Measurements from ENCODE around the gene CAMSAP2.

Gene CAMSAP2, protein sequence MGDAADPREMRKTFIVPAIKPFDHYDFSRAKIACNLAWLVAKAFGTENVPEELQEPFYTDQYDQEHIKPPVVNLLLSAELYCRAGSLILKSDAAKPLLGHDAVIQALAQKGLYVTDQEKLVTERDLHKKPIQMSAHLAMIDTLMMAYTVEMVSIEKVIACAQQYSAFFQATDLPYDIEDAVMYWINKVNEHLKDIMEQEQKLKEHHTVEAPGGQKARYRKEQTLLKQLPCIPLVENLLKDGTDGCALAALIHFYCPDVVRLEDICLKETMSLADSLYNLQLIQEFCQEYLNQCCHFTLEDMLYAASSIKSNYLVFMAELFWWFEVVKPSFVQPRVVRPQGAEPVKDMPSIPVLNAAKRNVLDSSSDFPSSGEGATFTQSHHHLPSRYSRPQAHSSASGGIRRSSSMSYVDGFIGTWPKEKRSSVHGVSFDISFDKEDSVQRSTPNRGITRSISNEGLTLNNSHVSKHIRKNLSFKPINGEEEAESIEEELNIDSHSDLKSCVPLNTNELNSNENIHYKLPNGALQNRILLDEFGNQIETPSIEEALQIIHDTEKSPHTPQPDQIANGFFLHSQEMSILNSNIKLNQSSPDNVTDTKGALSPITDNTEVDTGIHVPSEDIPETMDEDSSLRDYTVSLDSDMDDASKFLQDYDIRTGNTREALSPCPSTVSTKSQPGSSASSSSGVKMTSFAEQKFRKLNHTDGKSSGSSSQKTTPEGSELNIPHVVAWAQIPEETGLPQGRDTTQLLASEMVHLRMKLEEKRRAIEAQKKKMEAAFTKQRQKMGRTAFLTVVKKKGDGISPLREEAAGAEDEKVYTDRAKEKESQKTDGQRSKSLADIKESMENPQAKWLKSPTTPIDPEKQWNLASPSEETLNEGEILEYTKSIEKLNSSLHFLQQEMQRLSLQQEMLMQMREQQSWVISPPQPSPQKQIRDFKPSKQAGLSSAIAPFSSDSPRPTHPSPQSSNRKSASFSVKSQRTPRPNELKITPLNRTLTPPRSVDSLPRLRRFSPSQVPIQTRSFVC (N-terminal part only)

DNA sequence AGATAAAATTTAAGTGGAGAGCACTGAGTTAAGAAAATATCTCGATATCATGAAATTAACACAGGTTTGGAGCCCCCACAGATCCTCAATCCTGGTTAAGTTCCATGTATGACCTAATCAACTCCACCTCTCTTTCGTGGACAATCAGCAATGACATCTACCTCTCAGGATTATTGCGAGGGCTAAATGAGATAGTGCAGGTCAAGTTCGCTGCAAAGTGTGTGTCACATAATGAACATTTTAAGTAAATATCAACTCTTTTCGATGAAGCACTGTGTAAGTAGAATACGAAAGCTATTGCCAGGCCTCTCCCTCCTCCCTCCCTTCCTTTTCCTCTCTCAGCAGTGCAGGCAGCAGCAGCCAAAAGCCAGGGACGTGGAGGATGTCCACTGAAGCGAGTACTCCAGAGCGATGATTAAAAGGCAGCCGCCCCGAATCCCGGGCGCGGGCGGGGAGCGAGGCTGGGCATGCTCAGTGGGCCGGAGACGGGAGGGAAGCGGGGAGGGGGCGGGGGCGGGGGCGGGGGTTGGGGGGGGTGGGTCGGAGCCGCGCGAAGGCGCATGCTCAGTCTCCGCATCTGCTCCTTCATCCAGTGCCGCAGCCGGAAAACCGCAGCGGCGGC, at the start of gene CAMSAP2:
Gene CAMSAP2, plus strand, starts transcription at position 567 of the 622 bp plus-strand sequence. CDS start 935 bp downstream, outside the sequence.
- DNase-seq (ENCODE audit: extremely low spot score) = peak; percentile 82
- TF ChIP-seq CTCF (IDR thresholded peaks at IDR 0.05; ENCODE audit: control extremely low read depth, extremely low read depth, low read depth, missing control alignments) = no peak
- POLR2A ChIA-PET = no interaction called here
- CTCF ChIA-PET = interaction anchor here (0.7 to 2.0 kb wide), 10 partner anchors 11 to 151 kb away, joined by 3 to 11 read pairs (median 3); no protein-coding TSS in a partner anchor

DNA sequence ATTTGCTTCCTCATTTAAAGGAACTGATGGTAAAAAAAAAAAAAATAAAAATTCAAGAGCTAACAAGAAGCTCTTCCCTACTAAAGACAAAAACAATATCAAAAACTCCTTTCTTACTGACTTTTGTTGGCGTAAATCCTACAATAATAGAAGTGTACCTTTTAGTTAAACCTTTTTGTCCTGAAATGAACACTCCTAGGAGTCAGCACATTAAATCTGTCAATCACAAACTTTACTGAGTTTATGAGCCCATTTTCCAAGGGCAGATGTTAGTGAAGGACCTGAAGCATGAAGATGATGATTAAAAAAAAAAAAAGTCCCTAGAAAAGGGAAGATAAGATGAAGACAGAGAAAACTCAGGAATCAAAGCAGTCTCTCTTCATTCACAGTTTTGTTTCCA, 46.4 kb upstream of the CAMSAP2 start:
- no peak for TF ChIP-seq CTCF (IDR thresholded peaks at IDR 0.05; ENCODE audit: control extremely low read depth, extremely low read depth, low read depth, missing control alignments)
- ChIA-PET POLR2A (no interaction called here), CTCF (interaction anchor here (1.1 kb wide), 1 partner anchor 150 kb away, joined by 4 read pairs; no protein-coding TSS in a partner anchor)
- DNase-seq (ENCODE audit: extremely low spot score) = no peak

DNA sequence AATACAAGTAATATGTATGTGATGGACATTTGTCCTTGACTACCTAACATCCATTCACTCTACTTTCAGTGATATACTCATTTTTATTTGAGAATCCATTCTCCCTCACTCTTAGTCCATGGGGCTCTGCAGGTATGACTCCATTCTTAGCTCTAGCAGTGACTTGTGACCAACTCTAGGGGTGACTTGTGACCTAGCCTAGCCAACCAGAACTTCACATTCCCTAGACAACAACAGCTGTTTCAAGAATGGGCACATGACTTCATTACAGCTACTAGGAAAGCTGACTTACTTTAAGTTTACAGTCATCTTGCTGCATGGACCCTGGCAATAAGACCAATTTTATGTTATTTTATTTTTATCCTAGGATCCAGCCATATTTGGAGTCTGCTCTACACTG, 45.4 kb upstream of the CAMSAP2 start:
- POLR2A ChIA-PET = no interaction called here
- no peak for TF ChIP-seq CTCF (IDR thresholded peaks at IDR 0.05; ENCODE audit: control extremely low read depth, extremely low read depth, low read depth, missing control alignments)
- no peak for DNase-seq (ENCODE audit: extremely low spot score)
- CTCF ChIA-PET = interaction anchor here (0.8 to 2.3 kb wide), 4 partner anchors 10 to 280 kb away, joined by 3 to 7 read pairs (median 4); no protein-coding TSS in a partner anchor

DNA sequence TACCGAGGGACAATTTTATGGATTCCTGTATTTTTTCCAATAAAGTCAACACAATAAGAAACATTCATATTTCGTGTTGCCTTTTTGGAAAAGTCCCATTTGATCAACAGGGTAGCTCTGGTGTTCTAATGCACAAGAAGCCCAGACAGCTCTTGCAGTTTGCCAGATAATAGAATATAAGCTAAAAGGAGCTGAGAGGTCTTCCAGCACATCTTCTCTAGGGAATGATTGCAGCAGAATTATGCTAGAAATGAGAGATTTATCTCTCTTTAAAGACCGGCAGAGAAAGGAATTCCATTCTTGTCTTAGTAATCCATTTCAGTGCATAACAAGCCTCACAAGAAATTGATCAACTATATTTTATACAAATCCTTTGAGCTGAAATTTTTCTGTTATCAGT, 44.0 kb upstream of the CAMSAP2 start:
- CTCF ChIA-PET = interaction anchor here (0.9 to 2.3 kb wide), 4 partner anchors 10 to 49 kb away, joined by 3 to 7 read pairs (median 3); partner anchors contain the start of gene DDX59
- POLR2A ChIA-PET = no interaction called here
- no peak for TF ChIP-seq CTCF (IDR thresholded peaks at IDR 0.05; ENCODE audit: control extremely low read depth, extremely low read depth, low read depth, missing control alignments)
- no peak for DNase-seq (ENCODE audit: extremely low spot score)

- ChIA-PET POLR2A (no interaction called here), CTCF (interaction anchor here (0.8 kb wide), 1 partner anchor 39 kb away, joined by 3 read pairs; the partner anchor contains the start of gene CAMSAP2)
- no peak for DNase-seq (ENCODE audit: extremely low spot score)
- TF ChIP-seq CTCF (IDR thresholded peaks at IDR 0.05; ENCODE audit: control extremely low read depth, extremely low read depth, low read depth, missing control alignments) = no peak
Measured at GRCh38 chr1:200699871-200700270, 38.8 kb upstream of the CAMSAP2 start.
